ENCODE results near the gene DNAJC4.

Gene DNAJC4

DNA sequence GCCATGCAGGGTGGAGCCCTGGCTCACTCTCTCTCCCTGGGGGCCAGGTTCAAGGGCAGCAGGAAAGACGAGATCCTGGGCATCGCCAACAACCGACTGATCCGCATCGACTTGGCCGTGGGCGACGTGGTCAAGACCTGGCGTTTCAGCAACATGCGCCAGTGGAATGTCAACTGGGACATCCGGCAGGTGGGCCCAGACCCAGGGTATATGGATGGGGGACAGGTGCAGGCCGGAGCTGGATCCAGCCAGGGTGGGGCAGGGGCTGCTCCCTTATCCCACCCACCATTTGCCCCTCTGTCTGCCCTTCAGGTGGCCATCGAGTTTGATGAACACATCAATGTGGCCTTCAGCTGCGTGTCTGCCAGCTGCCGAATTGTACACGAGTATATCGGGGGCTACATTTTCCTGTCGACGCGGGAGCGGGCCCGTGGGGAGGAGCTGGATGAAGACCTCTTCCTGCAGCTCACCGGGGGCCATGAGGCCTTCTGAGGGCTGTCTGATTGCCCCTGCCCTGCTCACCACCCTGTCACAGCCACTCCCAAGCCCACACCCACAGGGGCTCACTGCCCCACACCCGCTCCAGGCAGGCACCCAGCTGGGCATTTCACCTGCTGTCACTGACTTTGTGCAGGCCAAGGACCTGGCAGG lies 7.2 kb upstream of the DNAJC4 start:
- Histone ChIP-seq H3F3A (ENCODE audit: insufficient read depth) (peaks cover 27% of the 10 kb centered on the region), H4K20me1 (ENCODE audit: low read depth, low read length) (no peaks in the 10 kb centered on the region), H3K9ac (ENCODE audit: low read length) (no peak overlapping the region), H3K9me3 (ENCODE audit: insufficient read depth, low read length) (no peaks in the 10 kb centered on the region), H3K36me3 (ENCODE audit: low read length) (no peaks in the 10 kb centered on the region), H3K4me3 (ENCODE audit: insufficient read depth, low read length, poor library complexity, severe bottlenecking) (no peak overlapping the region), H3K9me2 (replicated peaks; ENCODE audit: insufficient read depth, low read length) (no peaks in the 10 kb centered on the region), H3K4me2 (ENCODE audit: low read depth, low read length, poor library complexity, severe bottlenecking) (no peak overlapping the region), H3K27ac (ENCODE audit: low read depth, low read length) (peak overlapping the region; percentile 16; the same call in 1 of the 2 replicates), H3K79me2 (ENCODE audit: insufficient read depth, low read length) (no peaks in the 10 kb centered on the region; the same call in 1 of the 2 replicates), H2AFZ (ENCODE audit: low read depth, low read length, severe bottlenecking) (no peak overlapping the region), H3K27me3 (ENCODE audit: low read length) (no peaks in the 10 kb centered on the region)
- TF ChIP-seq, protein P1, sequence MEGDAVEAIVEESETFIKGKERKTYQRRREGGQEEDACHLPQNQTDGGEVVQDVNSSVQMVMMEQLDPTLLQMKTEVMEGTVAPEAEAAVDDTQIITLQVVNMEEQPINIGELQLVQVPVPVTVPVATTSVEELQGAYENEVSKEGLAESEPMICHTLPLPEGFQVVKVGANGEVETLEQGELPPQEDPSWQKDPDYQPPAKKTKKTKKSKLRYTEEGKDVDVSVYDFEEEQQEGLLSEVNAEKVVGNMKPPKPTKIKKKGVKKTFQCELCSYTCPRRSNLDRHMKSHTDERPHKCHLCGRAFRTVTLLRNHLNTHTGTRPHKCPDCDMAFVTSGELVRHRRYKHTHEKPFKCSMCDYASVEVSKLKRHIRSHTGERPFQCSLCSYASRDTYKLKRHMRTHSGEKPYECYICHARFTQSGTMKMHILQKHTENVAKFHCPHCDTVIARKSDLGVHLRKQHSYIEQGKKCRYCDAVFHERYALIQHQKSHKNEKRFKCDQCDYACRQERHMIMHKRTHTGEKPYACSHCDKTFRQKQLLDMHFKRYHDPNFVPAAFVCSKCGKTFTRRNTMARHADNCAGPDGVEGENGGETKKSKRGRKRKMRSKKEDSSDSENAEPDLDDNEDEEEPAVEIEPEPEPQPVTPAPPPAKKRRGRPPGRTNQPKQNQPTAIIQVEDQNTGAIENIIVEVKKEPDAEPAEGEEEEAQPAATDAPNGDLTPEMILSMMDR (IDR thresholded peaks at IDR 0.05; ENCODE audit: insufficient read depth, low read length, poor library complexity, severe bottlenecking), result no peak
- TF ChIP-seq EZH2phosphoT487 (conservative IDR thresholded peaks at IDR 0.05; ENCODE audit: low read length), result no peak

DNA sequence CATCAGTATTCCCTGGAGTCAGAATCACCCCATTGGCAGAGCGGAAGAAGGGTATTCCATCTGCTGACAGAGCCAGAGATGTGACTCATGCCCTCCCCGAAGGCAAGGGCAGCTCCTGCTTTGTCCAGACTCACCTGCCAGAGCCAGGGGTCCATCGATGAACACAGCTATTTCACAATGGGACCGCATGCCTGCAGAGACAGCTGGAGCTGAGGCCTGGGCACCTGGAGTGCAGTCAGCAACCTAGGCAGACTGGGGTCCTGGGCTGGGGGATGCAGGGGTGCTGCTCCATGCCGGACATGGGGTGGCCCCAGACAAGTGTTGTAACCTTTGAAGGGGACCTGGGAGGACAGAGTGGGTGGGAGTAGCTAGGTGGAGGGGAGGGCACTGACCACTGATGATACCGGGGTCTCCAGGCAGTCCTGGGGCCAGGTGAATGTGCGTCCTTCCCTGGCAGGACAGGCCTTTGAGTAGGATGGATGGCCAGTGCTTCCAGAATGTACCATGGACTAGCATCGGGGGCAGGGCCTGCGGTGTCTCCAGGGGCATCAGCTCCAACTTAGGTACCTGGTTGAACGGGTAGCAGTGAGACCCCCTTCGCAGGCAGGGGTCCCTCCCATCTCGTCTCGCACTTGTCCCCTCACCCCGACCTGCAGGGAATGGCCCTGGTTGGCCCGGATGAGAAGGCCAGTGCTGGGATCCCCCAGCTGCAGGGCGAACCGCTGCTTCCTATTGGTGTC lies 6.0 kb upstream of the DNAJC4 start:
- Histone ChIP-seq H3K27ac (ENCODE audit: low read depth, low read length) (no peak overlapping the region), H4K20me1 (ENCODE audit: low read depth, low read length) (no peaks in the 10 kb centered on the region), H2AFZ (ENCODE audit: low read depth, low read length, severe bottlenecking) (no peak overlapping the region), H3K27me3 (ENCODE audit: low read length) (no peaks in the 10 kb centered on the region), H3K9ac (ENCODE audit: low read length) (no peak overlapping the region), H3K79me2 (ENCODE audit: insufficient read depth, low read length) (no peaks in the 10 kb centered on the region; the same call in 1 of the 2 replicates), H3K4me3 (ENCODE audit: insufficient read depth, low read length, poor library complexity, severe bottlenecking) (no peak overlapping the region), H3K36me3 (ENCODE audit: low read length) (no peaks in the 10 kb centered on the region), H3K4me2 (ENCODE audit: low read depth, low read length, poor library complexity, severe bottlenecking) (no peak overlapping the region), H3K9me2 (replicated peaks; ENCODE audit: insufficient read depth, low read length) (no peaks in the 10 kb centered on the region), H3K9me3 (ENCODE audit: insufficient read depth, low read length) (no peaks in the 10 kb centered on the region), H3F3A (ENCODE audit: insufficient read depth) (peaks cover 34% of the 10 kb centered on the region)
- TF ChIP-seq, protein P1 (IDR thresholded peaks at IDR 0.05; ENCODE audit: insufficient read depth, low read length, poor library complexity, severe bottlenecking), result no peak
- no peak for TF ChIP-seq EZH2phosphoT487 (conservative IDR thresholded peaks at IDR 0.05; ENCODE audit: low read length)

DNA sequence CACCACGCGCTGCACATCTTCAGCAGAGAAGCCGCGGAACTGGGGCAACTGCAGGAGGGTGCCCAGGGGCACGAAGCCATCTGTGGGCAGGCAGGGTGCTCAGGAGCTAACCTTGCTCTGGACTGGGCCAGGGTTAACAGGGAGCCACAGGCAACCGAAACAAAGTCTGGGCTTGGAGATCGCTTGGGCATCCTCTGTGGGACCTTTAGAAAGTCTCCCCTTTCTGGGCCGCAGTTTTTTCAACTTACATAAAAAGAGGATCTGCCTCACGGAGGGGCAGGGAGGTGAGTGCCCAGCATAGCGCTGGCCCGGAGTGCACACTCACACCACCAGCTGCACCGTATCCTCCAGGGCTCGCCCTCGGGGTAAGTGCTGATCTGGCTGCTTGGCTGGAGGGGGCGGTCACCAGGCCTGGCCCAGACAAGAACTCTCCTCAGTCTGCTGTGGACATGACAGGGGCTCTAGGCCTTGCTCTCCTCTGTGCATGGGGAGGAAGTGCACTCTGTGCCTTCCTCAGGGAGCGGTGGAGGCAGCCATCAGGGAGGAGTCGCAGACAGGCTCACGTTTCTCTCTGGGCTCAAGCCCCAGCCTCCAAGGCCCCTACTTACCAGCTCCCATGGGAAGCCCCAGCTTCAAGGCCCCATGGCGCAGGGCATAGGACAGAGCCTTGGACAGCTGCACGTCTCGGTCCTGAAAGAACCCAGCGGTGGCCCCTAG lies 5.3 kb upstream of the DNAJC4 start:
- H3K27me3 ChIP-seq (ENCODE audit: low read length), result no peaks in the 10 kb centered on the region
- peak overlapping the region; percentile 87 for H3K4me2 ChIP-seq (ENCODE audit: low read depth, low read length, poor library complexity, severe bottlenecking)
- no peaks in the 10 kb centered on the region for H3K9me3 ChIP-seq (ENCODE audit: insufficient read depth, low read length)
- peak overlapping the region; percentile 88 for H3K27ac ChIP-seq (ENCODE audit: low read depth, low read length)
- H3K79me2 ChIP-seq (ENCODE audit: insufficient read depth, low read length), result no peaks in the 10 kb centered on the region; the same call in 1 of the 2 replicates
- no peaks in the 10 kb centered on the region for H3K36me3 ChIP-seq (ENCODE audit: low read length)
- TF ChIP-seq, protein P1 (IDR thresholded peaks at IDR 0.05; ENCODE audit: insufficient read depth, low read length, poor library complexity, severe bottlenecking), result no peak
- TF ChIP-seq EZH2phosphoT487 (conservative IDR thresholded peaks at IDR 0.05; ENCODE audit: low read length), result no peak
- H4K20me1 ChIP-seq (ENCODE audit: low read depth, low read length), result no peaks in the 10 kb centered on the region
- H3K9me2 ChIP-seq (replicated peaks; ENCODE audit: insufficient read depth, low read length), result no peaks in the 10 kb centered on the region
- H3K9ac ChIP-seq (ENCODE audit: low read length), result peak overlapping the region; percentile 94
- peak overlapping the region; percentile 83 for H3K4me3 ChIP-seq (ENCODE audit: insufficient read depth, low read length, poor library complexity, severe bottlenecking)
- peaks cover 41% of the 10 kb centered on the region for H3F3A ChIP-seq (ENCODE audit: insufficient read depth)
- no peak overlapping the region for H2AFZ ChIP-seq (ENCODE audit: low read depth, low read length, severe bottlenecking)

Measured in SU-DHL-6 (cell line).